ENCODE results near the gene CAPRIN1.

The CAPRIN1 gene

GRCh38 chr11:34027516-34028408 is 23.8 kb upstream of the CAPRIN1 start:
- Histone ChIP-seq H4K12ac (ENCODE audit: low read depth, low read length) (no peak overlapping the region), H3K79me2 (ENCODE audit: control insufficient read depth, insufficient read depth, low read length, poor library complexity) (no peaks in the 10 kb centered on the region), H4K8ac (ENCODE audit: low read depth, low read length) (no peak overlapping the region), H3K9me3 (ENCODE audit: insufficient read depth, low read depth, low read length) (no peaks in the 10 kb centered on the region), H3K23ac (ENCODE audit: low read length) (no peak overlapping the region), H3K9ac (ENCODE audit: low read length) (no peak overlapping the region), H2AK5ac (ENCODE audit: low read length) (peak overlapping the region; percentile 91), H3K4me3 (ENCODE audit: low read depth, low read length) (no peak overlapping the region), H2BK120ac (ENCODE audit: insufficient read depth, low read length, poor library complexity) (no peak overlapping the region), H3K14ac (ENCODE audit: low read length) (no peak overlapping the region), H4K91ac (ENCODE audit: low read depth, low read length) (no peak overlapping the region), H3K27me3 (ENCODE audit: insufficient read depth, low read length) (no peaks in the 10 kb centered on the region), H3K27ac (ENCODE audit: low read depth, low read length) (no peak overlapping the region), H3K4me1 (ENCODE audit: control insufficient read depth in 1 of 2, insufficient read depth in 2 of 2, low read length in 2 of 2) (peaks cover 2 to 12% of the 10 kb centered on the region in 2 experiments), H3K79me1 (ENCODE audit: low read length) (peaks cover 2% of the 10 kb centered on the region), H3K36me3 (ENCODE audit: control insufficient read depth in 1 of 2, insufficient read depth in 2 of 2, low read length in 2 of 2) (no peaks in the 10 kb centered on the region), H3K18ac (ENCODE audit: low read length) (no peak overlapping the region), H2AFZ (ENCODE audit: insufficient read depth, low read length, poor library complexity) (no peak overlapping the region), H2BK12ac (ENCODE audit: low read length) (no peak overlapping the region), H3K4ac (ENCODE audit: low read depth, low read length) (no peak overlapping the region), H3K4me2 (ENCODE audit: low read length) (no peak overlapping the region), H2BK5ac (ENCODE audit: low read depth, low read length, poor library complexity) (no peak overlapping the region)
- peak in 1 of 2 donors; percentile 45 for DNase-seq
- WGBS (ENCODE audit: extremely low coverage, insufficient coverage, insufficient read length) = no CpG with 5 or more reads among the region's 10 CpGs

- H3K14ac ChIP-seq (ENCODE audit: low read length) = no peak overlapping the region
- H2AK5ac ChIP-seq (ENCODE audit: low read length) = peak overlapping the region; percentile 71
- peak overlapping the region; percentile 31 for H4K91ac ChIP-seq (ENCODE audit: low read depth, low read length)
- no peaks in the 10 kb centered on the region for H3K9me3 ChIP-seq (ENCODE audit: insufficient read depth, low read depth, low read length)
- DNase-seq = no peak
- H3K4me2 ChIP-seq (ENCODE audit: low read length) = no peak overlapping the region
- H2BK12ac ChIP-seq (ENCODE audit: low read length) = no peak overlapping the region
- no peak overlapping the region for H3K23ac ChIP-seq (ENCODE audit: low read length)
- no CpG with 5 or more reads among the region's 2 CpGs for WGBS (ENCODE audit: extremely low coverage, insufficient coverage, insufficient read length)
- H3K4me1 ChIP-seq (ENCODE audit: control insufficient read depth in 1 of 2, insufficient read depth in 2 of 2, low read length in 2 of 2) = peaks cover 2 to 12% of the 10 kb centered on the region in 2 experiments
- H3K9ac ChIP-seq (ENCODE audit: low read length) = no peak overlapping the region
- H3K18ac ChIP-seq (ENCODE audit: low read length) = no peak overlapping the region
- H4K8ac ChIP-seq (ENCODE audit: low read depth, low read length) = no peak overlapping the region
- H4K12ac ChIP-seq (ENCODE audit: low read depth, low read length) = no peak overlapping the region
- no peak overlapping the region for H3K27ac ChIP-seq (ENCODE audit: low read depth, low read length)
- H3K79me1 ChIP-seq (ENCODE audit: low read length) = peaks cover 2% of the 10 kb centered on the region
- no peak overlapping the region for H3K4ac ChIP-seq (ENCODE audit: low read depth, low read length)
- no peaks in the 10 kb centered on the region for H3K36me3 ChIP-seq (ENCODE audit: control insufficient read depth in 1 of 2, insufficient read depth in 2 of 2, low read length in 2 of 2)
- no peak overlapping the region for H2BK5ac ChIP-seq (ENCODE audit: low read depth, low read length, poor library complexity)
- no peaks in the 10 kb centered on the region for H3K27me3 ChIP-seq (ENCODE audit: insufficient read depth, low read length)
- H3K4me3 ChIP-seq (ENCODE audit: low read depth, low read length) = no peak overlapping the region
- no peak overlapping the region for H2BK120ac ChIP-seq (ENCODE audit: insufficient read depth, low read length, poor library complexity)
- H2AFZ ChIP-seq (ENCODE audit: insufficient read depth, low read length, poor library complexity) = no peak overlapping the region
- no peaks in the 10 kb centered on the region for H3K79me2 ChIP-seq (ENCODE audit: control insufficient read depth, insufficient read depth, low read length, poor library complexity)
Observed at GRCh38 chr11:34028425-34028824, 23.1 kb upstream of the CAPRIN1 start.

GRCh38 chr11:34029176-34029575 is 22.4 kb upstream of the CAPRIN1 start:
- Histone ChIP-seq H2AK5ac (ENCODE audit: low read length) (no peak overlapping the region), H4K8ac (ENCODE audit: low read depth, low read length) (no peak overlapping the region), H3K27ac (ENCODE audit: low read depth, low read length) (no peak overlapping the region), H3K79me1 (ENCODE audit: low read length) (peaks cover 2% of the 10 kb centered on the region), H3K4ac (ENCODE audit: low read depth, low read length) (no peak overlapping the region), H3K27me3 (ENCODE audit: insufficient read depth, low read length) (no peaks in the 10 kb centered on the region), H3K36me3 (ENCODE audit: control insufficient read depth in 1 of 2, insufficient read depth in 2 of 2, low read length in 2 of 2) (no peaks in the 10 kb centered on the region), H2AFZ (ENCODE audit: insufficient read depth, low read length, poor library complexity) (no peak overlapping the region), H4K91ac (ENCODE audit: low read depth, low read length) (no peak overlapping the region), H2BK5ac (ENCODE audit: low read depth, low read length, poor library complexity) (no peak overlapping the region), H3K4me3 (ENCODE audit: low read depth, low read length) (no peak overlapping the region), H3K18ac (ENCODE audit: low read length) (no peak overlapping the region), H3K79me2 (ENCODE audit: control insufficient read depth, insufficient read depth, low read length, poor library complexity) (no peaks in the 10 kb centered on the region), H3K9ac (ENCODE audit: low read length) (no peak overlapping the region), H4K12ac (ENCODE audit: low read depth, low read length) (no peak overlapping the region), H2BK12ac (ENCODE audit: low read length) (no peak overlapping the region), H3K4me1 (ENCODE audit: control insufficient read depth in 1 of 2, insufficient read depth in 2 of 2, low read length in 2 of 2) (peaks cover 2 to 12% of the 10 kb centered on the region in 2 experiments), H3K14ac (ENCODE audit: low read length) (no peak overlapping the region), H3K4me2 (ENCODE audit: low read length) (no peak overlapping the region), H3K23ac (ENCODE audit: low read length) (no peak overlapping the region), H3K9me3 (ENCODE audit: insufficient read depth, low read depth, low read length) (no peaks in the 10 kb centered on the region), H2BK120ac (ENCODE audit: insufficient read depth, low read length, poor library complexity) (no peak overlapping the region)
- no CpG with 5 or more reads among the region's 4 CpGs for WGBS (ENCODE audit: extremely low coverage, insufficient coverage, insufficient read length)
- DNase-seq = no peak

DNA sequence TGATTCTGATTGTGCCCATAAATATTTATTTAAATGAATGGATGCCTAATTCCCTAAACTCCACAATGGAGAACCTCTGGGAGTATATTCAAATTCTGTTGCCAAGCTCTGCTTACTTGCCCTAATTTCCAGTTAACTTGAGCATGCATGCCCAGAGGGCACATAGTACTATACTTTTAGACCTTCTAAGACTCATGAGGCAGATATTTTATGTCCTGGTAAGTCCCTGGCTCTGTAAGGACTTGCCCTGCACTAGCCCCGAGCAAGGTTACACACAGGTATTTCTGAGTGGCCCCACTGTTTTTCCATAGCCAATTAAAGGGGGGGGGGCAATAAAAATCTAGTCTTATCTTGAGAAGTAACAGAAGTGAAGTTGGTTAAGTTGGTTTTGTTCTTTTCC is 21.1 kb upstream of the CAPRIN1 start:
- H4K12ac ChIP-seq (ENCODE audit: low read depth, low read length) = no peak overlapping the region
- no peak overlapping the region for H3K4me2 ChIP-seq (ENCODE audit: low read length)
- H3K4ac ChIP-seq (ENCODE audit: low read depth, low read length) = no peak overlapping the region
- H3K4me3 ChIP-seq (ENCODE audit: low read depth, low read length) = no peak overlapping the region
- peaks cover 2% of the 10 kb centered on the region for H3K79me1 ChIP-seq (ENCODE audit: low read length)
- no peak overlapping the region for H3K9ac ChIP-seq (ENCODE audit: low read length)
- no peak overlapping the region for H3K18ac ChIP-seq (ENCODE audit: low read length)
- no peak overlapping the region for H4K8ac ChIP-seq (ENCODE audit: low read depth, low read length)
- H2BK12ac ChIP-seq (ENCODE audit: low read length) = no peak overlapping the region
- no peak overlapping the region for H2AFZ ChIP-seq (ENCODE audit: insufficient read depth, low read length, poor library complexity)
- no CpG with 5 or more reads among the region's 1 CpG for WGBS (ENCODE audit: extremely low coverage, insufficient coverage, insufficient read length)
- H3K9me3 ChIP-seq (ENCODE audit: insufficient read depth, low read depth, low read length) = no peaks in the 10 kb centered on the region
- H2BK120ac ChIP-seq (ENCODE audit: insufficient read depth, low read length, poor library complexity) = no peak overlapping the region
- H3K27me3 ChIP-seq (ENCODE audit: insufficient read depth, low read length) = no peaks in the 10 kb centered on the region
- H2AK5ac ChIP-seq (ENCODE audit: low read length) = no peak overlapping the region
- peaks cover 2 to 12% of the 10 kb centered on the region in 2 experiments for H3K4me1 ChIP-seq (ENCODE audit: control insufficient read depth in 1 of 2, insufficient read depth in 2 of 2, low read length in 2 of 2)
- H3K79me2 ChIP-seq (ENCODE audit: control insufficient read depth, insufficient read depth, low read length, poor library complexity) = no peaks in the 10 kb centered on the region
- H3K14ac ChIP-seq (ENCODE audit: low read length) = no peak overlapping the region
- no peak overlapping the region for H2BK5ac ChIP-seq (ENCODE audit: low read depth, low read length, poor library complexity)
- no peak overlapping the region for H4K91ac ChIP-seq (ENCODE audit: low read depth, low read length)
- H3K36me3 ChIP-seq (ENCODE audit: control insufficient read depth in 1 of 2, insufficient read depth in 2 of 2, low read length in 2 of 2) = no peaks in the 10 kb centered on the region
- no peak overlapping the region for H3K23ac ChIP-seq (ENCODE audit: low read length)
- no peak overlapping the region for H3K27ac ChIP-seq (ENCODE audit: low read depth, low read length)
- DNase-seq = peak; percentile 43 to 72
